Measurements from ENCODE around the gene C3orf18. TPM values are rescaled to one million over a fixed set of nuclear protein-coding genes. Genes with fewer than 3 reads are reported as not detected.

Gene C3orf18
- total RNA-seq, 3 donors from 2014 or later = 1.5 to 14.1 (median 2.5) TPM

- Histone ChIP-seq H3K4me1 (ENCODE audit: low read depth) (peaks cover 45% of the 10 kb centered on the region), H3K9me3 (no peaks in the 10 kb centered on the region), H3K36me3 (ENCODE audit: low read depth) (peaks cover 9% of the 10 kb centered on the region), H3K4me3 (peak overlapping the region; percentile 68)
- TF ChIP-seq, protein P1, sequence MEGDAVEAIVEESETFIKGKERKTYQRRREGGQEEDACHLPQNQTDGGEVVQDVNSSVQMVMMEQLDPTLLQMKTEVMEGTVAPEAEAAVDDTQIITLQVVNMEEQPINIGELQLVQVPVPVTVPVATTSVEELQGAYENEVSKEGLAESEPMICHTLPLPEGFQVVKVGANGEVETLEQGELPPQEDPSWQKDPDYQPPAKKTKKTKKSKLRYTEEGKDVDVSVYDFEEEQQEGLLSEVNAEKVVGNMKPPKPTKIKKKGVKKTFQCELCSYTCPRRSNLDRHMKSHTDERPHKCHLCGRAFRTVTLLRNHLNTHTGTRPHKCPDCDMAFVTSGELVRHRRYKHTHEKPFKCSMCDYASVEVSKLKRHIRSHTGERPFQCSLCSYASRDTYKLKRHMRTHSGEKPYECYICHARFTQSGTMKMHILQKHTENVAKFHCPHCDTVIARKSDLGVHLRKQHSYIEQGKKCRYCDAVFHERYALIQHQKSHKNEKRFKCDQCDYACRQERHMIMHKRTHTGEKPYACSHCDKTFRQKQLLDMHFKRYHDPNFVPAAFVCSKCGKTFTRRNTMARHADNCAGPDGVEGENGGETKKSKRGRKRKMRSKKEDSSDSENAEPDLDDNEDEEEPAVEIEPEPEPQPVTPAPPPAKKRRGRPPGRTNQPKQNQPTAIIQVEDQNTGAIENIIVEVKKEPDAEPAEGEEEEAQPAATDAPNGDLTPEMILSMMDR (IDR thresholded peaks at IDR 0.05) = no peak
- peak; percentile 39 for ATAC-seq
- intact Hi-C loops (cut with DNase I, micrococcal nuclease) = loop anchor here in 1 of 2 donors (5.0 kb wide), 1 partner anchor 777 kb away; the partner anchor contains the start of gene MANF
- peak; percentile 87 to 90 (median 89) for DNase-seq
Measured at GRCh38 chr3:50610181-50610971, 42.8 kb upstream of the C3orf18 start.

GRCh38 chr3:50609763-50610085 lies 42.2 kb upstream of the C3orf18 start:
- intact Hi-C loops (cut with DNase I, micrococcal nuclease) = loop anchor here in 1 of 2 donors (5.0 kb wide), 1 partner anchor 778 kb away; the partner anchor contains the start of gene MANF
- H3K9me3 ChIP-seq = no peaks in the 10 kb centered on the region
- no peak for ATAC-seq
- TF ChIP-seq, protein P1 (IDR thresholded peaks at IDR 0.05) = no peak
- H3K4me1 ChIP-seq (ENCODE audit: low read depth) = peaks cover 45% of the 10 kb centered on the region
- no peak overlapping the region for H3K4me3 ChIP-seq
- no peak for DNase-seq
- peaks cover 9% of the 10 kb centered on the region for H3K36me3 ChIP-seq (ENCODE audit: low read depth)

GRCh38 chr3:50609071-50609762 lies 41.7 kb upstream of the C3orf18 start:
- no peaks in the 10 kb centered on the region for H3K9me3 ChIP-seq
- ATAC-seq (no peak), DNase-seq (no peak)
- no peak overlapping the region for H3K4me3 ChIP-seq
- intact Hi-C loops (cut with DNase I, micrococcal nuclease) = no loop called here
- TF ChIP-seq, protein P1 (IDR thresholded peaks at IDR 0.05) = no peak
- H3K36me3 ChIP-seq (ENCODE audit: low read depth) = peaks cover 9% of the 10 kb centered on the region
- peaks cover 45% of the 10 kb centered on the region for H3K4me1 ChIP-seq (ENCODE audit: low read depth)

GRCh38 chr3:50608278-50608677 lies 40.7 kb upstream of the C3orf18 start:
- peaks cover 9% of the 10 kb centered on the region for H3K36me3 ChIP-seq (ENCODE audit: low read depth)
- H3K4me3 ChIP-seq = no peak overlapping the region
- DNase-seq = peak in 1 of 3 donors; percentile 42
- ATAC-seq = no peak
- intact Hi-C loops (cut with DNase I, micrococcal nuclease) = no loop called here
- no peaks in the 10 kb centered on the region for H3K9me3 ChIP-seq
- H3K4me1 ChIP-seq (ENCODE audit: low read depth) = peaks cover 52% of the 10 kb centered on the region
- TF ChIP-seq, protein P1 (IDR thresholded peaks at IDR 0.05) = no peak

GRCh38 chr3:50607271-50608091 lies 39.9 kb upstream of the C3orf18 start:
- H3K4me3 ChIP-seq = no peak overlapping the region
- H3K9me3 ChIP-seq = no peaks in the 10 kb centered on the region
- ATAC-seq (no peak), DNase-seq (peak in 1 of 3 donors; percentile 58)
- intact Hi-C loops (cut with DNase I, micrococcal nuclease) = no loop called here
- TF ChIP-seq, protein P1 (IDR thresholded peaks at IDR 0.05) = no peak
- peaks cover 9% of the 10 kb centered on the region for H3K36me3 ChIP-seq (ENCODE audit: low read depth)
- peaks cover 53% of the 10 kb centered on the region for H3K4me1 ChIP-seq (ENCODE audit: low read depth)
